ENCODE results near the gene PUM1. TPM values are rescaled to one million over a fixed set of nuclear protein-coding genes. Genes with fewer than 3 reads are reported as not detected.

PUM1 gene
- total RNA-seq, 4 donors from 2014 or later = 83.2 to 118 (median 106) TPM

GRCh38 chr1:30929944-30930525 lies 135.5 kb downstream of the PUM1 start:
- no peak for DNase-seq (ENCODE audit: low spot score in 2 of 2)
- TF ChIP-seq CTCF (IDR thresholded peaks at IDR 0.05) (no peak), POLR2A (IDR thresholded peaks at IDR 0.05) (no peak)
- WGBS, 2 donors = 68 to 72% methylated on average over 8 of the region's 8 CpGs
- no peak overlapping the region for H3K4me3 ChIP-seq (ENCODE audit: low read depth, poor library complexity, severe bottlenecking)
- intact Hi-C loops (cut with DNase I; ENCODE audit: low total_unique reads) = loop anchor here (10.0 kb wide), 1 partner anchor 1225 kb away; no protein-coding TSS in a partner anchor

GRCh38 chr1:30929135-30929889 lies 136.2 kb downstream of the PUM1 start:
- TF ChIP-seq POLR2A (IDR thresholded peaks at IDR 0.05) (no peak), CTCF (IDR thresholded peaks at IDR 0.05) (no peak)
- intact Hi-C loops (cut with DNase I; ENCODE audit: low total_unique reads) = loop anchor here (10.0 kb wide), 1 partner anchor 1225 kb away; no protein-coding TSS in a partner anchor
- no peak overlapping the region for H3K4me3 ChIP-seq (ENCODE audit: low read depth, poor library complexity, severe bottlenecking)
- DNase-seq (ENCODE audit: low spot score in 2 of 2) = no peak
- WGBS, 2 donors = 51 to 53% methylated on average over 6 of the region's 6 CpGs

- intact Hi-C loops (cut with DNase I; ENCODE audit: low total_unique reads) = loop anchor here (10.0 kb wide), 1 partner anchor 1224 kb away; no protein-coding TSS in a partner anchor
- 90 to 91% methylated on average over 2 of the region's 2 CpGs for WGBS, 2 donors
- TF ChIP-seq CTCF (IDR thresholded peaks at IDR 0.05) (no peak), POLR2A (IDR thresholded peaks at IDR 0.05) (no peak)
- no peak overlapping the region for H3K4me3 ChIP-seq (ENCODE audit: low read depth, poor library complexity, severe bottlenecking)
- no peak for DNase-seq (ENCODE audit: low spot score in 2 of 2)
Measured at GRCh38 chr1:30928789-30929134, 136.8 kb downstream of the PUM1 start.

GRCh38 chr1:30928171-30928570 lies 137.3 kb downstream of the PUM1 start:
- H3K4me3 ChIP-seq (ENCODE audit: low read depth, poor library complexity, severe bottlenecking) = no peak overlapping the region
- DNase-seq (ENCODE audit: low spot score in 2 of 2) = no peak
- 68 to 71% methylated on average over 7 of the region's 7 CpGs for WGBS, 2 donors
- intact Hi-C loops (cut with DNase I; ENCODE audit: low total_unique reads) = loop anchor here (10.0 kb wide), 1 partner anchor 1223 kb away; no protein-coding TSS in a partner anchor
- TF ChIP-seq CTCF (IDR thresholded peaks at IDR 0.05) (no peak), POLR2A (IDR thresholded peaks at IDR 0.05) (no peak)

DNA sequence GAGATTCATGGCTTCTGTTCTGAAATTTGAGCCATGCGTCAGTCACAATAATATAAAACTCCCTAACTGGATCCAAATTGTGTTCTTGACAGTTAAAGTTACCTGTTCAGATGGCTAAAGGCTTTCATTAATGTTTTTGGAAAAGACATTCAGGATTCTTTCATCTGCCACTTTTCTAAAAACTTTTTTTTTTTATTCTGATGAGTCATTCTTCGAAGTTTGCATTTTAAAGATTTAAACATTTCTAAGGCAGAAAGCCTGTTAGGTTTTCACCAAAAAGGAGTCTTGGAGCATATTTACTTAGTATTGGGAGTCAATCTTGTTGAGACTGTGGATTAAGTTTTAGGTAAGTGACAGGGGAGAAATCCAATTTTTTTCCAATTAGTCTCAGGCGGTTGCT lies 138.1 kb downstream of the PUM1 start:
- intact Hi-C loops (cut with DNase I; ENCODE audit: low total_unique reads) = loop anchor here (10.0 kb wide), 1 partner anchor 1223 kb away; no protein-coding TSS in a partner anchor
- WGBS, 2 donors = 71 to 74% methylated on average over 3 of the region's 3 CpGs
- H3K4me3 ChIP-seq (ENCODE audit: low read depth, poor library complexity, severe bottlenecking) = no peak overlapping the region
- DNase-seq (ENCODE audit: low spot score in 2 of 2) = no peak
- no peak for TF ChIP-seq CTCF (IDR thresholded peaks at IDR 0.05)
- TF ChIP-seq POLR2A (IDR thresholded peaks at IDR 0.05) = no peak

All from lower leg skin (tissue), 4 donors.